PC-9 (cell line): Measurements from ENCODE around the gene ONECUT2.

Source experiments
- CTCF ChIP-seq: fragments of 200-600 bp; sonication (generic); conservative IDR thresholded peaks from 2 replicates; pipeline ENCODE4 v1.6.1; 2017; ENCODE audit warnings: mixed run types, antibody characterized with exemption, mild to moderate bottlenecking, moderate library complexity
- EZH2 ChIP-seq: fragments of 200-600 bp; sonication (generic); IDR thresholded peaks from 2 replicates; pipeline ENCODE4 v1.8.0; 2017; ENCODE audit warnings: antibody characterized with exemption, low read depth

- no peak for TF ChIP-seq CTCF
- no peak for TF ChIP-seq EZH2
Observed at GRCh38 chr18:57431002-57431382, 4.2 kb upstream of the ONECUT2 start.
